Upper lobe of left lung (tissue), 6 donors: Measurements from ENCODE around the gene DNAH9. TPM values are rescaled to one million over a fixed set of nuclear protein-coding genes. Genes with fewer than 3 reads are reported as not detected.
A peak's percentile ranks its signal among the peaks of the same experiment; 100 is the strongest.

ENCODE experiments used
- ATAC-seq, 2 donors: fragments of 200-7000 bp; cut with Tn5 transposase; one replicate each; pipeline ENCODE4 v1.9.1; 2022; ENCODE audit warnings: mild to moderate bottlenecking in 2 of 2, moderate library complexity in 2 of 2; ENCODE audit not compliant: low FRiP score in 2 of 2
- DNase-seq, 2 donors: peaks; one replicate each; pipeline ENCODE4 v3.0.0-alpha.2; 2019 to 2020
- H3K27ac ChIP-seq, 4 donors: fragments of 200-600 bp; sonication (generic); one replicate each; pipeline ENCODE4 v1.5.1; 2016 to 2019
- H3K27me3 ChIP-seq, 4 donors: fragments of 200-600 bp; sonication (generic); one replicate each; pipeline ENCODE4 v1.5.1; 2017 to 2019
- H3K36me3 ChIP-seq, 4 donors: fragments of 200-600 bp; sonication (generic); one replicate each; pipeline ENCODE4 v1.5.1; 2016 to 2019
- H3K4me1 ChIP-seq, 4 donors: fragments of 200-600 bp; sonication (generic); one replicate each; pipeline ENCODE4 v1.5.1; 2018 to 2019
- H3K4me3 ChIP-seq, 4 donors: fragments of 200-600 bp; sonication (generic); one replicate each; pipeline ENCODE4 v1.5.1; 2017 to 2019; ENCODE audit warnings: mild to moderate bottlenecking in 2 of 4, moderate library complexity in 1 of 4
- H3K9me3 ChIP-seq, 4 donors: fragments of 200-600 bp; sonication (generic); one replicate each; pipeline ENCODE4 v1.5.1; 2018 to 2019
- EP300 ChIP-seq, 4 donors: sonication (generic); formaldehyde crosslinking; IDR thresholded peaks; one replicate each; pipeline ENCODE4 v1.5.1; 2017; ENCODE audit warnings: antibody characterized with exemption in 4 of 4, control low read depth in 2 of 4
- POLR2A ChIP-seq, 4 donors: fragments of 450-650 bp; IDR thresholded peaks; one replicate each; pipeline ENCODE4 v1.5.1; 2016 to 2017; ENCODE audit warnings: antibody characterized with exemption in 4 of 4, mild to moderate bottlenecking in 2 of 4
- POLR2AphosphoS5 ChIP-seq, 2 donors: sonication (generic); formaldehyde crosslinking; IDR thresholded peaks; one replicate each; pipeline ENCODE4 v1.5.1; 2017; ENCODE audit warnings: antibody characterized with exemption in 2 of 2
- WGBS, 2 donors: methylation state at CpG; one replicate each; pipeline ENCODE4 v1.1.5; 2017 to 2018; 5-methylcytosine and 5-hydroxymethylcytosine counted together
- total RNA-seq, 6 donors: library from RNA; depleted of rRNA in 4 of 6; stranded (reverse); fragments of >200 nt in 4 of 6; gene quantifications; one replicate each; pipeline versions ENCODE4 v1.1.0 to v1.2.1, GENCODE V29; 2016 to 2021
- TF ChIP-seq, protein P1 (sequence below), 6 experiments: fragments of 450-650 bp in 4 of 6; fragments of 200-600 bp in 2 of 6; sonication (generic) in 2 of 6; IDR thresholded peaks; one replicate each; pipeline ENCODE4 v1.5.1; 2016 to 2019; ENCODE audit warnings: antibody characterized with exemption in 6 of 6
- donor health status: DM: no; HTN: no; CAD: no; lungs with moderate emphysema.
- donor health status: DM: no; HTN: yes; CAD: no; lungs with severe emphysema.

Gene DNAH9, protein sequence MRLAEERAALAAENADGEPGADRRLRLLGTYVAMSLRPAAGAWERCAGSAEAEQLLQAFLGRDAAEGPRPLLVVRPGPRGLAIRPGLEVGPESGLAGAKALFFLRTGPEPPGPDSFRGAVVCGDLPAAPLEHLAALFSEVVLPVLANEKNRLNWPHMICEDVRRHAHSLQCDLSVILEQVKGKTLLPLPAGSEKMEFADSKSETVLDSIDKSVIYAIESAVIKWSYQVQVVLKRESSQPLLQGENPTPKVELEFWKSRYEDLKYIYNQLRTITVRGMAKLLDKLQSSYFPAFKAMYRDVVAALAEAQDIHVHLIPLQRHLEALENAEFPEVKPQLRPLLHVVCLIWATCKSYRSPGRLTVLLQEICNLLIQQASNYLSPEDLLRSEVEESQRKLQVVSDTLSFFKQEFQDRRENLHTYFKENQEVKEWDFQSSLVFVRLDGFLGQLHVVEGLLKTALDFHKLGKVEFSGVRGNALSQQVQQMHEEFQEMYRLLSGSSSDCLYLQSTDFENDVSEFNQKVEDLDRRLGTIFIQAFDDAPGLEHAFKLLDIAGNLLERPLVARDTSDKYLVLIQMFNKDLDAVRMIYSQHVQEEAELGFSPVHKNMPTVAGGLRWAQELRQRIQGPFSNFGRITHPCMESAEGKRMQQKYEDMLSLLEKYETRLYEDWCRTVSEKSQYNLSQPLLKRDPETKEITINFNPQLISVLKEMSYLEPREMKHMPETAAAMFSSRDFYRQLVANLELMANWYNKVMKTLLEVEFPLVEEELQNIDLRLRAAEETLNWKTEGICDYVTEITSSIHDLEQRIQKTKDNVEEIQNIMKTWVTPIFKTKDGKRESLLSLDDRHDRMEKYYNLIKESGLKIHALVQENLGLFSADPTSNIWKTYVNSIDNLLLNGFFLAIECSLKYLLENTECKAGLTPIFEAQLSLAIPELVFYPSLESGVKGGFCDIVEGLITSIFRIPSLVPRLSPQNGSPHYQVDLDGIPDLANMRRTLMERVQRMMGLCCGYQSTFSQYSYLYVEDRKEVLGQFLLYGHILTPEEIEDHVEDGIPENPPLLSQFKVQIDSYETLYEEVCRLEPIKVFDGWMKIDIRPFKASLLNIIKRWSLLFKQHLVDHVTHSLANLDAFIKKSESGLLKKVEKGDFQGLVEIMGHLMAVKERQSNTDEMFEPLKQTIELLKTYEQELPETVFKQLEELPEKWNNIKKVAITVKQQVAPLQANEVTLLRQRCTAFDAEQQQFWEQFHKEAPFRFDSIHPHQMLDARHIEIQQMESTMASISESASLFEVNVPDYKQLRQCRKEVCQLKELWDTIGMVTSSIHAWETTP (N-terminal part only)
- 10 to 100 TPM in 5 of 6 donors, under 1 TPM in 1; 0.92 to 42.6 (median 14.8) TPM for total RNA-seq

DNA sequence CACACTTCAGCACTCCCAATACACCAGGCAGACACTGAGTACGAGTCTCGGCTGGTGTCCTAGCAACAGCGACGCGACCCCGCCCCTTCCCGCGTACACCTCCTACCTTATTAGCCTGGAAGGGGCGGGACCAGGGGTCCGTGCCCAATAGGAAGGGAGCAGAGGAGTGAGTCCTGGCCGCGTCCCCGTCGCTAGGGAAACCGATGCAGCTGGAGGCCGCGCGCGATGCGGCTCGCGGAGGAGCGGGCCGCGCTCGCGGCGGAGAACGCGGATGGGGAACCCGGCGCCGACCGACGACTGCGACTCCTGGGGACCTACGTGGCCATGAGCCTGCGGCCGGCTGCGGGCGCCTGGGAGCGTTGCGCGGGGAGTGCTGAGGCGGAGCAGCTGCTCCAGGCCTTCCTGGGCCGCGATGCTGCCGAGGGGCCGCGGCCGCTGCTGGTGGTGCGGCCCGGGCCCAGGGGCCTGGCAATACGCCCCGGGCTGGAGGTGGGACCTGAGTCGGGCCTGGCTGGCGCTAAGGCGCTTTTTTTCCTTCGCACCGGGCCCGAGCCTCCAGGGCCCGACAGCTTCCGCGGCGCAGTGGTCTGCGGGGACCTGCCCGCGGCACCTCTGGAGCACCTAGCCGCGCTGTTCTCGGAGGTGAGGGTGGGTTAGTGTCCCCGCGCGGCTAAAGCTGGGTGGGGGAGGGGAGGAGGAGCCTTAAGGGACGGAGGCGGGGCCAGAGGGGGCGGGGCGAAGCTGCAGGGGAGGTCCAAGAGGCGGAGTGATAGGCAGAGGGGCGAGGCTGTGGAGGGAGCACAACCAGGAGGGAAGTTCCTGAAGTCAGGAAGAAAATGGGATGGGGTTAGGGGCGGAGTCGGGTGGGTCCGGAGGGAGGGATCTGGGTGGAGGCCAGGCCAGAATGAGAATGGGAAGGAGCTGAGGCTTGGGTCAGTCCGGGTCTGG lies at the start of gene DNAH9:
Gene DNAH9 (plus strand): TSS at position 197 of the 948 bp plus-strand sequence. CDS start 29 bp downstream, at position 226.
- peak in 3 of 4 donors; percentile 37 to 60 (median 55) for TF ChIP-seq POLR2A (IDR thresholded peaks at IDR 0.05)
- TF ChIP-seq, protein P1, sequence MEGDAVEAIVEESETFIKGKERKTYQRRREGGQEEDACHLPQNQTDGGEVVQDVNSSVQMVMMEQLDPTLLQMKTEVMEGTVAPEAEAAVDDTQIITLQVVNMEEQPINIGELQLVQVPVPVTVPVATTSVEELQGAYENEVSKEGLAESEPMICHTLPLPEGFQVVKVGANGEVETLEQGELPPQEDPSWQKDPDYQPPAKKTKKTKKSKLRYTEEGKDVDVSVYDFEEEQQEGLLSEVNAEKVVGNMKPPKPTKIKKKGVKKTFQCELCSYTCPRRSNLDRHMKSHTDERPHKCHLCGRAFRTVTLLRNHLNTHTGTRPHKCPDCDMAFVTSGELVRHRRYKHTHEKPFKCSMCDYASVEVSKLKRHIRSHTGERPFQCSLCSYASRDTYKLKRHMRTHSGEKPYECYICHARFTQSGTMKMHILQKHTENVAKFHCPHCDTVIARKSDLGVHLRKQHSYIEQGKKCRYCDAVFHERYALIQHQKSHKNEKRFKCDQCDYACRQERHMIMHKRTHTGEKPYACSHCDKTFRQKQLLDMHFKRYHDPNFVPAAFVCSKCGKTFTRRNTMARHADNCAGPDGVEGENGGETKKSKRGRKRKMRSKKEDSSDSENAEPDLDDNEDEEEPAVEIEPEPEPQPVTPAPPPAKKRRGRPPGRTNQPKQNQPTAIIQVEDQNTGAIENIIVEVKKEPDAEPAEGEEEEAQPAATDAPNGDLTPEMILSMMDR (IDR thresholded peaks at IDR 0.05) = no peak
- peak in 1 of 2 donors; percentile 30 for TF ChIP-seq POLR2AphosphoS5 (IDR thresholded peaks at IDR 0.05)
- TF ChIP-seq EP300 (IDR thresholded peaks at IDR 0.05) = no peak
- H3K27me3 ChIP-seq = peaks cover 0 to 4% (median 0%) of the 10 kb centered on the region in 4 donors
- DNase-seq (peak; percentile 97), ATAC-seq (peak; percentile 97 to 98)
- no peaks in the 10 kb centered on the region for H3K36me3 ChIP-seq
- H3K9me3 ChIP-seq = no peaks in the 10 kb centered on the region
- H3K27ac ChIP-seq = peak within 1 kb of the TSS; percentile 30 to 77 (median 76)
- H3K4me1 ChIP-seq = peaks cover 0 to 14% (median 4%) of the 10 kb centered on the region in 4 donors
- 3 to 4% methylated on average over 35 to 46 of the region's 84 CpGs for WGBS, 2 donors
- peak within 1 kb of the TSS; percentile 32 to 80 (median 72) for H3K4me3 ChIP-seq

DNA sequence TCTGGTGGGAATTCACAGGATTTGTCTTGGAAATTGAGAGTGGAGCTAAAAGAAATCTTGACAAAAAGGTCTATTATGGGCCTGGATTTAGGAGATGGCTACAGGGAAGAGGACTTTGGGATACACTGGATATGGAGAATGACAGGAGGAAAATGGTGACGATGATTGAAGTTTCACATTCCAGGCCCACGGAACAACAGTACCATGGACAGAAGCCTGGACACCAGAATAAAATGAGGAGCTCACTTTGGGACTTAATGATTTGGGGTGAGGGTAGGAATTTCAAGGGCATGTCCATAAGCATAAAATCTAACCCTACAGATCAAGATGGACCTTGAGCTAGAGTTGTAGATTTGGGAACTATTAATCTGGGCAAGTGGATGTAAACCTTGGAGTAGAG lies 47.8 kb upstream of the DNAH9 start:
- ATAC-seq = no peak
- H3K36me3 ChIP-seq = no peaks in the 10 kb centered on the region
- 87 to 93% methylated on average over 2 of the region's 2 CpGs for WGBS, 2 donors
- H3K4me1 ChIP-seq = no peaks in the 10 kb centered on the region
- H3K27ac ChIP-seq = no peak overlapping the region
- no peak for DNase-seq
- H3K27me3 ChIP-seq = no peaks in the 10 kb centered on the region
- H3K9me3 ChIP-seq = no peaks in the 10 kb centered on the region
- no peak overlapping the region for H3K4me3 ChIP-seq
- TF ChIP-seq EP300 (IDR thresholded peaks at IDR 0.05) (no peak), POLR2AphosphoS5 (IDR thresholded peaks at IDR 0.05) (no peak), POLR2A (IDR thresholded peaks at IDR 0.05) (no peak)
- TF ChIP-seq, protein P1 (IDR thresholded peaks at IDR 0.05) = no peak

DNA sequence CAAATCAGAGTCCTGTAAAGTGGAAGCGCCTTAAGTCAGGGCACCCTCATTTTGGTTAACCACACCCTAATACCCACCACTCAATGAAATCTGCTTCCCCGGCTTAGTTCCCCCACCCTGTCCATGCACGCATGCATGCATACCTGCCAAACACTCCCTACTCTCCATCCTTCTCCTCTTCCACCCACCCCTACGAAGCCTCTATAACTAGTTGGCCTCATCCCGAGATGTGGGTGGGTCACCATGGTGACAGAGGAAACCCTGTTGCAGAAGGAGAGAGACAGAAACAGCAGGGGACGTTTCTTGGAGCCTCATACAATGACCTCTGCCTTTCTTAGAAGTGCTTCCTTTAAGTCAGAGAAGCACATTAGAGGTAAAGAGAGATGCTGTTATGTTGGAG lies 46.8 kb upstream of the DNAH9 start:
- no peaks in the 10 kb centered on the region for H3K36me3 ChIP-seq
- H3K4me3 ChIP-seq = no peak overlapping the region
- H3K27me3 ChIP-seq = no peaks in the 10 kb centered on the region
- H3K9me3 ChIP-seq = no peaks in the 10 kb centered on the region
- WGBS, 2 donors = 68 to 69% methylated on average over 6 of the region's 6 CpGs
- no peaks in the 10 kb centered on the region for H3K4me1 ChIP-seq
- DNase-seq = no peak
- no peak overlapping the region for H3K27ac ChIP-seq
- TF ChIP-seq POLR2AphosphoS5 (IDR thresholded peaks at IDR 0.05) (no peak), POLR2A (IDR thresholded peaks at IDR 0.05) (no peak), EP300 (IDR thresholded peaks at IDR 0.05) (no peak)
- TF ChIP-seq, protein P1 (IDR thresholded peaks at IDR 0.05) = no peak
- no peak for ATAC-seq

DNA sequence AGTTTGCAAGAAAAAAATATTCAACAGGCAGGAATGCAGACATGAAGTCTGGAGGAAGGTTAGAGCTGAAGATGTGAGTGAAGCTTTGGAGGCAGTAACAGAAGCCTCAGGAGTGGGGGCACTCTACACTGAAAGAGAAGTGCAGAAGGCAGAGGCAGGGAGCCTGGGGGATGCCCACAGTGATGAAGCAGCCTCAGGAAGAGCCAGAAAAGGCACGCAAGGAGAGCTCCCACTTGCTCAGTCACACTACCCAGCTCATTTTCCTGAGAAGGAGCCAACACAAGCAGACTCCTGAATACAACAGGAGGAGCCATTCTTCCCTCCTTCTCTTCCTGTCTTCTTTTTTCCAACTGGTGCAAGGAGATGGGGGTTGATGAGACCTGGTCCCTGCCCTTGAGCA lies 45.1 kb upstream of the DNAH9 start:
- no peak overlapping the region for H3K27ac ChIP-seq
- no peak overlapping the region for H3K4me3 ChIP-seq
- no peak for DNase-seq
- TF ChIP-seq POLR2AphosphoS5 (IDR thresholded peaks at IDR 0.05) (no peak), EP300 (IDR thresholded peaks at IDR 0.05) (no peak), POLR2A (IDR thresholded peaks at IDR 0.05) (no peak)
- TF ChIP-seq, protein P1 (IDR thresholded peaks at IDR 0.05) = no peak
- no peak for ATAC-seq
- no peaks in the 10 kb centered on the region for H3K36me3 ChIP-seq
- 60 to 67% methylated on average over 1 of the region's 1 CpG for WGBS, 2 donors
- H3K27me3 ChIP-seq = no peaks in the 10 kb centered on the region
- H3K9me3 ChIP-seq = no peaks in the 10 kb centered on the region
- no peaks in the 10 kb centered on the region for H3K4me1 ChIP-seq
